Measurements from ENCODE around the gene FOXC2. TPM values are rescaled to one million over a fixed set of nuclear protein-coding genes. Genes with fewer than 3 reads are reported as not detected.

FOXC2 gene
- total and polyA plus RNA-seq, 2 of the 13 experiments (the other 11 are each of a cell fraction or from before 2014, with no cell fraction given) = not detected

GRCh38 chr16:86519007-86519648 is 47.5 kb upstream of the FOXC2 start:
- in situ Hi-C loops (cut with HindIII; ENCODE audit: extremely low pct_ligation_motif_present, low pct_unique_long_range_greater_than_20kb) (loop anchor here (5.0 to 25.0 kb wide), 4 partner anchors 177 to 707 kb away; no protein-coding TSS in a partner anchor), intact Hi-C loops (cut with micrococcal nuclease; ENCODE audit: unreplicated experiment) (no loop called here)
- no peak for DNase-seq (ENCODE audit: low spot score)
- H3K9ac ChIP-seq (ENCODE audit: insufficient read depth, low read depth, low read length) = no peak overlapping the region
- H3K4me2 ChIP-seq (ENCODE audit: low read depth, low read length) = no peak overlapping the region
- no peak overlapping the region for H3K4me3 ChIP-seq (replicated peaks in 1 of 3; ENCODE audit: insufficient read depth in 1 of 3, low read depth in 2 of 3, low read length in 3 of 3)
- H3K36me3 ChIP-seq (replicated peaks in 1 of 2; ENCODE audit: control insufficient read depth in 1 of 2, insufficient read depth in 2 of 2, low read length in 2 of 2) = no peaks in the 10 kb centered on the region
- peaks cover 9% of the 10 kb centered on the region for H3K4me1 ChIP-seq (ENCODE audit: insufficient read depth, low read length)
- ATAC-seq = peak; percentile 6; the same call in 1 of the 3 replicates
- POLR2A ChIA-PET = no interaction called here
- no peaks in the 10 kb centered on the region; the same call in 1 of the 2 replicates for H4K20me1 ChIP-seq (ENCODE audit: insufficient read depth, low read length)
- H3K27ac ChIP-seq (ENCODE audit: extremely low read length, insufficient read depth, low read length) = no peak overlapping the region
- H2AFZ ChIP-seq (ENCODE audit: low read length) = no peak overlapping the region
- H3K9me3 ChIP-seq (ENCODE audit: low read length) = no peaks in the 10 kb centered on the region
- CTCF ChIA-PET (ENCODE audit: low intra/inter-chr PET ratio, low total read pairs) = interaction anchor here (1.6 to 2.7 kb wide), 3 partner anchors 178 to 446 kb away, joined by 20 to 23 read pairs (median 22); no protein-coding TSS in a partner anchor
- FAIRE-seq = no peak
- BruUV-seq (replicated peaks) = no TSS peak
- TF ChIP-seq FOXA1 (IDR thresholded peaks at IDR 0.05) (no peak), FOXA1 (CRISPR knock-in tag; IDR thresholded peaks at IDR 0.05) (no peak), MAFK (conservative IDR thresholded peaks at IDR 0.05 in 1 of 2, IDR thresholded peaks at IDR 0.05 in 1 of 2; ENCODE audit: low read length in 2 of 2) (0 out of 4 replicates have a peak, but pooled peaks of 1 of the 2 experiments have one; percentile 2)
- H3K27me3 ChIP-seq (ENCODE audit: control insufficient read depth in 1 of 2, insufficient read depth in 2 of 2, low read length in 2 of 2) = peaks cover 12 to 90% of the 10 kb centered on the region in 2 experiments
- no peaks in the 10 kb centered on the region for H3K79me2 ChIP-seq (ENCODE audit: insufficient read depth, low read length)
- 65% methylated on average over 12 of the region's 16 CpGs for WGBS (ENCODE audit: low lambda C conversion rate)

- in situ Hi-C loops (cut with HindIII; ENCODE audit: extremely low pct_ligation_motif_present, low pct_unique_long_range_greater_than_20kb) (loop anchor here (5.0 to 25.0 kb wide), 4 partner anchors 177 to 707 kb away; no protein-coding TSS in a partner anchor), intact Hi-C loops (cut with micrococcal nuclease; ENCODE audit: unreplicated experiment) (no loop called here)
- no TSS peak for BruUV-seq (replicated peaks)
- WGBS (ENCODE audit: low lambda C conversion rate) = 10% methylated on average over 17 of the region's 31 CpGs
- Histone ChIP-seq H4K20me1 (ENCODE audit: insufficient read depth, low read length) (no peaks in the 10 kb centered on the region; the same call in 1 of the 2 replicates), H3K9me3 (ENCODE audit: low read length) (no peaks in the 10 kb centered on the region), H3K4me2 (ENCODE audit: low read depth, low read length) (no peak overlapping the region), H3K4me3 (replicated peaks in 1 of 3; ENCODE audit: insufficient read depth in 1 of 3, low read depth in 2 of 3, low read length in 3 of 3) (no peak overlapping the region), H3K9ac (ENCODE audit: insufficient read depth, low read depth, low read length) (no peak overlapping the region), H3K79me2 (ENCODE audit: insufficient read depth, low read length) (no peaks in the 10 kb centered on the region), H2AFZ (ENCODE audit: low read length) (no peak overlapping the region), H3K36me3 (replicated peaks in 1 of 2; ENCODE audit: control insufficient read depth in 1 of 2, insufficient read depth in 2 of 2, low read length in 2 of 2) (no peaks in the 10 kb centered on the region), H3K27ac (ENCODE audit: extremely low read length, insufficient read depth, low read length) (no peak overlapping the region), H3K27me3 (ENCODE audit: control insufficient read depth in 1 of 2, insufficient read depth in 2 of 2, low read length in 2 of 2) (peaks cover 12 to 88% of the 10 kb centered on the region in 2 experiments), H3K4me1 (ENCODE audit: insufficient read depth, low read length) (peaks cover 9% of the 10 kb centered on the region)
- POLR2A ChIA-PET = no interaction called here
- FAIRE-seq (peak; percentile 73), ATAC-seq (peak; percentile 56), DNase-seq (ENCODE audit: low spot score) (peak; percentile 48)
- CTCF ChIA-PET (ENCODE audit: low intra/inter-chr PET ratio, low total read pairs) = interaction anchor here (0.8 to 1.8 kb wide), 4 partner anchors 44 to 475 kb away, joined by 4 to 22 read pairs (median 12); no protein-coding TSS in a partner anchor
- TF ChIP-seq ZNF704 (CRISPR knock-in tag; IDR thresholded peaks at IDR 0.05; ENCODE audit: borderline replicate concordance) (0 out of 2 replicates have a peak, but pooled peaks have one; percentile 53), ZSCAN5A (CRISPR knock-in tag; IDR thresholded peaks at IDR 0.05; ENCODE audit: borderline replicate concordance) (no peak), CBX2 (IDR thresholded peaks at IDR 0.05; ENCODE audit: low read depth, low read length) (no peak), CBX2 (CRISPR knock-in tag; IDR thresholded peaks at IDR 0.05; ENCODE audit: low read depth) (0 out of 2 replicates have a peak, but pooled peaks have one; percentile 32), MTF2 (CRISPR knock-in tag; IDR thresholded peaks at IDR 0.05; ENCODE audit: borderline replicate concordance) (0 out of 2 replicates have a peak, but pooled peaks have one; percentile 30), ZNF569 (CRISPR knock-in tag; IDR thresholded peaks at IDR 0.05; ENCODE audit: borderline replicate concordance) (no peak), ZFP1 (CRISPR knock-in tag; IDR thresholded peaks at IDR 0.05) (no peak), ZBTB7B (CRISPR knock-in tag; IDR thresholded peaks at IDR 0.05) (0 out of 2 replicates have a peak, but pooled peaks have one; percentile 49)
These were observed 46.8 kb upstream of the FOXC2 start for GRCh38 chr16:86519649-86520316.
